ENCODE data around the gene MTUS2. TPM values are rescaled to one million over a fixed set of nuclear protein-coding genes. Genes with fewer than 3 reads are reported as not detected.

Gene MTUS2
- total and polyA plus RNA-seq, 4 donors = under 0.01 to 0.70 (median 0.15) TPM

- Histone ChIP-seq H3K9ac (ENCODE audit: low read depth in 1 of 2, low read length in 2 of 2) (no peak overlapping the region), H3K9me3 (ENCODE audit: control insufficient read depth in 4 of 4, low read length in 3 of 4) (peaks cover 10 to 15% (median 13%) of the 10 kb centered on the region in 4 donors), H3K4me3 (ENCODE audit: low read depth in 1 of 3, low read length in 3 of 3) (no peak overlapping the region), H3K27me3 (ENCODE audit: control insufficient read depth in 4 of 4, insufficient read depth in 4 of 4, low read length in 3 of 4) (no peaks in the 10 kb centered on the region), H3K4me1 (ENCODE audit: control insufficient read depth in 4 of 4, insufficient read depth in 4 of 4, low read length in 3 of 4) (no peaks in the 10 kb centered on the region), H3K27ac (ENCODE audit: low read depth in 1 of 2, low read length in 2 of 2) (no peak overlapping the region), H3K36me3 (ENCODE audit: control insufficient read depth in 4 of 4, insufficient read depth in 3 of 4, low read depth in 1 of 4, low read length in 3 of 4) (no peaks in the 10 kb centered on the region)
- TF ChIP-seq REST (IDR thresholded peaks at IDR 0.05) (no peak), EGR1 (IDR thresholded peaks at IDR 0.05; ENCODE audit: low read depth in 2 of 2) (no peak), SP1 (IDR thresholded peaks at IDR 0.05) (no peak), YY1 (IDR thresholded peaks at IDR 0.05) (no peak), RXRA (IDR thresholded peaks at IDR 0.05) (no peak), CTCF (IDR thresholded peaks at IDR 0.05; ENCODE audit: low read depth, low read length, missing input control) (no peak), ZBTB33 (IDR thresholded peaks at IDR 0.05) (no peak), FOXA1 (IDR thresholded peaks at IDR 0.05) (no peak), TAF1 (conservative IDR thresholded peaks at IDR 0.05) (no peak), FOXA2 (IDR thresholded peaks at IDR 0.05) (no peak), HNF4G (IDR thresholded peaks at IDR 0.05) (no peak), ATF3 (IDR thresholded peaks at IDR 0.05) (no peak), GABPA (IDR thresholded peaks at IDR 0.05 in 1 of 2, conservative IDR thresholded peaks at IDR 0.05 in 1 of 2) (no peak), NR2F2 (IDR thresholded peaks at IDR 0.05) (no peak), JUND (IDR thresholded peaks at IDR 0.05) (no peak), RAD21 (IDR thresholded peaks at IDR 0.05) (no peak), HNF4A (conservative IDR thresholded peaks at IDR 0.05) (no peak), MAX (IDR thresholded peaks at IDR 0.05) (no peak)
- no peak for DNase-seq (ENCODE audit: low spot score)
These were observed 407.4 kb downstream of the MTUS2 start for GRCh38 chr13:29227576-29227975.
